Vagina (tissue), 2 donors: ENCODE results near the gene SNX3. TPM values are rescaled to one million over a fixed set of nuclear protein-coding genes. Genes with fewer than 3 reads are reported as not detected.
A peak's percentile ranks its signal among the peaks of the same experiment; 100 is the strongest.

Experiments
- DNase-seq, 2 donors: peaks; one replicate each; pipeline ENCODE4 v3.0.0-alpha.2; 2017; ENCODE audit errors: extremely low spot score in 2 of 2
- H3K27ac ChIP-seq: fragments of 200-600 bp; sonication (generic); one replicate; pipeline ENCODE4 v1.5.1; 2019
- H3K27me3 ChIP-seq: fragments of 200-600 bp; sonication (generic); one replicate; pipeline ENCODE4 v1.5.1; 2019
- H3K36me3 ChIP-seq, 2 donors: fragments of 200-600 bp; sonication (generic); one replicate each; pipeline ENCODE4 v1.5.1; 2017 to 2019
- H3K4me1 ChIP-seq: fragments of 200-600 bp; sonication (generic); one replicate; pipeline ENCODE4 v1.5.1; 2019
- H3K4me3 ChIP-seq, 2 donors: fragments of 200-600 bp; sonication (generic); 1 replicate in 1 of 2; 2 replicates in 1 of 2; pipeline ENCODE4 v1.5.1; 2016 to 2019
- H3K9me3 ChIP-seq: fragments of 200-600 bp; sonication (generic); one replicate; pipeline ENCODE4 v1.5.1; 2019
- POLR2A ChIP-seq, 2 donors: fragments of 450-650 bp; IDR thresholded peaks; one replicate each; pipeline ENCODE4 v1.6.1; 2017; ENCODE audit warnings: antibody characterized with exemption in 2 of 2, mild to moderate bottlenecking in 2 of 2, moderate library complexity in 2 of 2
- POLR2AphosphoS5 ChIP-seq, 2 donors: sonication (generic); formaldehyde crosslinking; IDR thresholded peaks; one replicate each; pipeline ENCODE4 v1.9.0; 2017; ENCODE audit warnings: antibody characterized with exemption in 2 of 2, mild to moderate bottlenecking in 2 of 2, low read depth in 1 of 2; ENCODE audit not compliant: insufficient read depth in 1 of 2
- intact Hi-C: fragments of 100-400 bp; cut with DNase I; formaldehyde crosslinking; loops from one replicate; pipeline ENCODE4 v1.15.1; 2023
- total RNA-seq: library from RNA; depleted of rRNA; stranded (reverse); fragments of >200 nt; gene quantifications from one replicate; pipeline ENCODE4 v1.2.3, GENCODE V29; 2016
- TF ChIP-seq, protein P1 (sequence below), 3 experiments: fragments of 450-650 bp in 2 of 3; fragments of 200-600 bp in 1 of 3; sonication (generic) in 1 of 3; IDR thresholded peaks; one replicate each; pipeline ENCODE4 v1.5.1; 2017 to 2019; ENCODE audit warnings: antibody characterized with exemption in 3 of 3, mild to moderate bottlenecking in 2 of 3, moderate library complexity in 2 of 3

SNX3 gene
- total RNA-seq, 1 donor from 2014 or later: 123 TPM

DNA sequence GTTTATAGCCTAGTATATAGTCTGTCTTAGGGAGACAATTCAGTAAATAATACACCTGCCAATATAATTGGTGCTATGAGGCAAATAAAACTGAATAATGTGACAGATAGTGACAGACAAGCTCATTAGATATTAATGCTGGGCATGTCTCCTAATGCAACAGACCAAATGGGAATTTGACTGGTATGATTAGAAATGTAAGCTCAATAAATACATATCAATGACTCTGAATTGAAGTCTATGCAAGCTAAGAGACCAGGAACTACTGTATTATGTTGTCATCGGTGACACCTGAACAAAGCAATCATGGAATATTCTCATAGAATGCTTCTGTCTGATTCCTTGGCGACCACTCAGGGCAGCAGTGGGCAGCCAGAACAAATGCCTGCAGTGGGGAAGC, 2.5 kb upstream of the SNX3 start:
- Histone ChIP-seq H3K36me3 (no peaks in the 10 kb centered on the region), H3K4me1 (peaks cover 22% of the 10 kb centered on the region), H3K4me3 (no peak overlapping the region), H3K27ac (no peak overlapping the region), H3K9me3 (no peaks in the 10 kb centered on the region), H3K27me3 (no peaks in the 10 kb centered on the region)
- intact Hi-C loops: no loop called here
- TF ChIP-seq, protein P1, sequence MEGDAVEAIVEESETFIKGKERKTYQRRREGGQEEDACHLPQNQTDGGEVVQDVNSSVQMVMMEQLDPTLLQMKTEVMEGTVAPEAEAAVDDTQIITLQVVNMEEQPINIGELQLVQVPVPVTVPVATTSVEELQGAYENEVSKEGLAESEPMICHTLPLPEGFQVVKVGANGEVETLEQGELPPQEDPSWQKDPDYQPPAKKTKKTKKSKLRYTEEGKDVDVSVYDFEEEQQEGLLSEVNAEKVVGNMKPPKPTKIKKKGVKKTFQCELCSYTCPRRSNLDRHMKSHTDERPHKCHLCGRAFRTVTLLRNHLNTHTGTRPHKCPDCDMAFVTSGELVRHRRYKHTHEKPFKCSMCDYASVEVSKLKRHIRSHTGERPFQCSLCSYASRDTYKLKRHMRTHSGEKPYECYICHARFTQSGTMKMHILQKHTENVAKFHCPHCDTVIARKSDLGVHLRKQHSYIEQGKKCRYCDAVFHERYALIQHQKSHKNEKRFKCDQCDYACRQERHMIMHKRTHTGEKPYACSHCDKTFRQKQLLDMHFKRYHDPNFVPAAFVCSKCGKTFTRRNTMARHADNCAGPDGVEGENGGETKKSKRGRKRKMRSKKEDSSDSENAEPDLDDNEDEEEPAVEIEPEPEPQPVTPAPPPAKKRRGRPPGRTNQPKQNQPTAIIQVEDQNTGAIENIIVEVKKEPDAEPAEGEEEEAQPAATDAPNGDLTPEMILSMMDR (IDR thresholded peaks at IDR 0.05): no peak
- no peak for TF ChIP-seq POLR2A (IDR thresholded peaks at IDR 0.05)
- DNase-seq: no peak

DNA sequence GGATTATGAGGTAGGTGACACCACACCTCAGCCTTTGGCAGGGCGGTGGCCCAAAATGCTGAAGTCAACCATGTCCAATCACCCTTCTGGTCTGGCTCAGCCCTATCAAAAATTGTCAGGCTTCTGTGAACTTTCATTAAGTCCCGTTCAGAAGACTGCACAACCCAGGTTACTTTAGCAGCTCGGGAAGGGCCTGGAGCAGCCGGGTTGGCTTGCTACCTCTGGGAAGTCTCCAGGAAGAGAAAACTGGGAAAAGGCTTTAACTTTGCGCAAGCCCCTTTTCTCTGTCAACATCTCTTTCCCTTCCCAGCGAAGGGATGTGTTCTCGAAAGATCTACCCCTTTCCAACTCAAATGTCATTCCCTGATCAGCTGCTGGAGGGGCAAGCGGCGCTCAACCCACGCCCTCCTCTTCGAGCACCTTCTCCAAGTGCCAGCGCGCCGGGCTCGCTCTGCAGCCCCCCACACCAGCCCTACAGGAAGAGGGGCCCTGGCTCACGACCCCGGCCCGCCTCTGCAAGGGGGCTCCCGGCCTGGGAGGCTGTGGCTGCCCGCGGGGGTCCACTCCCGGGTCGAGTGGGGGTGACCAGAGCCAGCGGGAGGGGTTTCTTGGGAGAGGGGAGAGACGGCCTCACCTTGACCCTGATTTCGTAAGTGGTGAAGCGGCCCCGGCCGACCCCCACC, 573 bp downstream of the SNX3 start:
- Histone ChIP-seq H3K4me1 (peaks cover 48% of the 10 kb centered on the region), H3K27me3 (no peaks in the 10 kb centered on the region), H3K27ac (peak overlapping the region; percentile 98), H3K36me3 (no peaks in the 10 kb centered on the region), H3K4me3 (peak overlapping the region; percentile 80 to 81), H3K9me3 (no peaks in the 10 kb centered on the region)
- intact Hi-C loops: no loop called here
- TF ChIP-seq POLR2AphosphoS5 (IDR thresholded peaks at IDR 0.05; ENCODE audit: insufficient read depth in 1 of 2, low read depth in 1 of 2) (peak in 1 of 2 donors; percentile 81), POLR2A (IDR thresholded peaks at IDR 0.05) (peak in 1 of 2 donors; percentile 20)
- TF ChIP-seq, protein P1 (IDR thresholded peaks at IDR 0.05): no peak
- peak in 1 of 2 donors; percentile 90 for DNase-seq

DNA sequence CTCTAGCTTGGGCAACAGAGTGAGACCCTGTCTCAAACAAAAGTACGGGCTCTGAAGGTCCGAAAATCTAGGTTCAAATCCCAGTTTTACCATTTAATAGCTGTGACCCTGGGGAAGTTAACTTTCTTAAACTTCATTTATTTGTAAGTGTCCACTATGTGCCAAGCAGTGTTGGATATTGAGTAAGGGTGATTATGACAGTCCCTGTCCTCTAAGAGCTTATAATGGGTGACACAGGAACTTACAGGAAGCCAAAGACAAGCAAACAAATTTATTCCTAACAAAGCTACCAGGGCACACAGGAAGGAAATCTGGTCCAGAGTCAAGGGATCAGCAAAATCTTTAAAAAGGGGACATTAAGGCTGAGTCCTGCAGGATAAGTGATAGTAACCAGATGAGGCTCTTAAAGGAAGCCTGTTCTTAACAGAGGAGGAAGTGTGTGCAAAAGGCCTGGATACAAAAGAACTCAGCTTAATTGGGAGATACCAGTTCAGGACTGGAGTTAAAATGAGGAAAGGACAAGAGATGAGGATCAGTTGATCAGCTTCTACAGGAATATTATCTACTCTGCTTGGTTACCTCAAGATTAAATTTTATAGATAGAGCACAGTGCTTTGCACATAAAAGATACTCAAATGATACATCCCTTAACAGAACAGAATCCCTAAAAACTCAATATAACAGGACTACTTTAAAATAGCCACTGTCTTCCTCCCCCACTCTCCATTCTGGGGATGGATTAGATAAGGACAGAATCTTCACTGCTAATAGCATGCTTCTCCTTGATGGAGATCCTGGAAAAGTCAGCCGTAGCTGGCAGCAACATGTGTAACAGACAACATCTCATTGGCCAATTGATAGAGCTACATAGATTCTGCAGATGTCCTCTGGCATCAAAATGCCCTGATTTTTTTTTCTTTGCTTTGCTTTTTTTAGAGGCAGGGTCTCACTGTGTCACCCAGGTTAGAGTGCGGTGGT, 6.1 kb downstream of the SNX3 start:
- no peak for DNase-seq
- Histone ChIP-seq H3K4me3 (no peak overlapping the region), H3K36me3 (no peaks in the 10 kb centered on the region), H3K27ac (no peak overlapping the region), H3K4me1 (peaks cover 76% of the 10 kb centered on the region), H3K27me3 (no peaks in the 10 kb centered on the region), H3K9me3 (no peaks in the 10 kb centered on the region)
- intact Hi-C loops: no loop called here
- TF ChIP-seq POLR2A (IDR thresholded peaks at IDR 0.05) (no peak), POLR2AphosphoS5 (IDR thresholded peaks at IDR 0.05; ENCODE audit: insufficient read depth in 1 of 2, low read depth in 1 of 2) (no peak)
- TF ChIP-seq, protein P1 (IDR thresholded peaks at IDR 0.05): no peak

DNA sequence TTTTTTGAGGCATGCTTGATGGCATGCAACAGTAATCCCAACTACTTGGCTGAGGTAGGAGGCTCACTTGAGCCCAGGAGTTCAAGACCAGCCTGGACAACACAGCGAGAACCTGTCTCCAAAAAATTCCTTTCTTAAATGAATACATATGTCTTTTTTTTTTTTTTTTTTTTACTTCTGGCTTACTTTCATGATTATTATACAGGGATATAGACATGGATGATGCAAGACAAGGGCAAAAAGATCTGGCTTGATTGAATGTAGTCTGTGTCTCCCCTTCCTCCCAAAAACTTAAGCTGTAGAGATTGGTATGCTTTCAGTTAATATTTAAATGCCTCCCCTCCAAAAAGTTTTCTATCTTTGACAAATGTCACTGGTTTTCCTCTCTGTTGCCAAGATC, 7.6 kb downstream of the SNX3 start:
- Histone ChIP-seq H3K27me3 (no peaks in the 10 kb centered on the region), H3K4me3 (no peak overlapping the region), H3K36me3 (no peaks in the 10 kb centered on the region), H3K4me1 (peaks cover 66% of the 10 kb centered on the region), H3K9me3 (no peaks in the 10 kb centered on the region), H3K27ac (no peak overlapping the region)
- DNase-seq: no peak
- no peak for TF ChIP-seq POLR2AphosphoS5 (IDR thresholded peaks at IDR 0.05; ENCODE audit: insufficient read depth in 1 of 2, low read depth in 1 of 2)
- TF ChIP-seq, protein P1 (IDR thresholded peaks at IDR 0.05): no peak
- intact Hi-C loops: no loop called here
